ENCODE measurements around the gene MSI2.

The MSI2 gene

DNA sequence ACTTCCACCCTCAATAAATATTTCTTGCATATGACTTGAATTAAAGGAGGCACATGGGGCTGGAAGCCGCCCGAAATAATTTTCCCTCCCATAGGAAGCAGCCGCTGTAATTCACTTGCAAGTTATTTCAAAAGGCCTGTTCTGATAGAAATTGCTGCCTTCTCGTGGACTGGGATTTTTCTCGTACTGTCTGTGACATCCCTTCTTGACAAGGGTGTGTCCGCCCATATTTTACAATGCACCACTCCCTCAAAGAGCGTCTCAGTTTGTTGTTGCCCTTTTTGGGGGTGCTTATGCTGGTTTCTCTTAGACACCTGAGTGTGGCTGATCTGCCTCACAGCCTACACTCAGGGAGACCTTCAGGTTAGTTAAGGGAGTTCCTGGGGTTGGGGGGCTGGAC, 160.0 kb downstream of the MSI2 start:
- DNase-seq (ENCODE audit: low spot score) = no peak

DNA sequence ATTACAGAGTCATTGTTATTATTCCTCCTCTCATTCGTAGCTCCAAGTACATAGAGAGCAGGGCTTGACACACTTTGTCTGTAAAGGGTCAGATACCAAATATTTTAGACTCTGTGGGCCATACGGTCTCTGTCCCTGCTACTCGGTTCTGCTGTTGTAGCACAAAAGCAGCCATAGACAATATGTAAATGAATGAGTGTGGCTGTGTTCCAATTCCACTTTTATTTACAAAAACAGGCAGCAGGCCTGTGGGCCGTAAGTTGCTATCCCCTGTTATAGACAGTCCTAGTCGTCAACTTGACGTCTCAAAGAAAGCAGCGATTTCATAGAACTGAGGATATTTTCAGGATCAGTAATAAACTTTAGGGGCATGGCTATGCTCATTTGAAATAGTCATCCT, 161.6 kb downstream of the MSI2 start:
- peak; percentile 49 for DNase-seq (ENCODE audit: low spot score)

DNA sequence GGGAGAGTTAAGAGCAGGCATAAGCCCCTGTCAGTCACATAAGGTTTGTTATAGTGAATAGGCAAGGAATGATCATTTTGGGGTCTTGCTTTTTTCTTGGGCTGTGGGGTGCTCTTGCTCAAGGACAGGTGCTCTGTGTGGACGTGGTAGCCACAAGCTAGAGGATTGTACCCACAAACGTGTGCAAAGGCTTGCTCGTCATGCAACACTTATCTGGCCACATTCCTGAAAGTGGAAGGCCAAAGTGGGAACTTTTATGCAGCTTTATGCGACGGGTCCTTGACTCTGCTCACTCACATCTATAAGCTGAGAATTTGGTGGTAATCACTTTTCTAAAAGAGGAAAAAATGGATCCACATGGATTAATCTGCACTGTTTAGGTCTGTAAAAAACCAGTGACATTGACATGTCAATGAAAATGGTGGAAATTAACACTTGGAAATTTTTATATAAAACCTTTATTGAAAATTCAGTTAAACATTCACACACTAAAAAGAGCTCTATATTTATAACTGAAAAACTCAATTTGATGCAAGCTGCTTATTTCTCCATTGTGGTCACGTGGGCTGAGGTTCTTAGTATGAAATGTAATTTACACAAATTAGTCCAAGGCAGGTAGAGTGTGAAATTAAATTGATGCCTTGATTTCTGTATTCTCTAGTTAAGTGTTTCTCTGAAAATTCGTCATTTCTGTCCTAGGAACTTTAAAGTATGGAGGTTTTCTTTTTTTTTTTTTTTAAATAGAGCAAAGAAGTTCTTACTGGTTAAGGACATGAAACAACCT, 162.3 kb downstream of the MSI2 start:
- no peak for DNase-seq (ENCODE audit: low spot score)

DNA sequence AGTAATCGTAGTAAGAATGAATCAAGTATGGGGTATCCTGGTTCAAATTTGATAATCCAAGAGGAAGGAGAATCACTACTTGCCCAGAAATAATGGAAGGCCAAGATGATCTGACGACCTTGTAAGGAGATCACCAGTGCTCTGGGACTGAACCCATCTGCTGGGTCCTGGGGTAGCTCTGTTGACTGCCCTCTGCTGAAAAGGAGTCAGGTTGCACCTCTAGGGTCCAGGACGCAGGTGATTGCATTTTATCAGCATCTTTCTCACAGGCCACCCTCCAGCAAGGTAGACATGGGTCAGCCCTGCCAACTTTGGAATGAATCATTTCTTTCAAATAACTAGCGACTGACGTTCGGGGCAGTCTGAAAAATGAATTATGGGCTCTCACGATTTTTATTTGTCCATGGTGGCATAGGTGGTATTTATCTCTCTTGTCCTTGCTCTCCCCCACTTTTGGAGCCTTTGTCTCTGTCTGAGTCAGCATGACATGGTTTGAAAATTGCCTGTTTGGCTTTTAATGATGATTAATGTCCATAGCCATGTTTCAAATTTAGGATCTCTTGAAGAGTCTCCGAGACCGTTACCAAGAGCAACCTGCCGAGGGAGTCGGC, 163.7 kb downstream of the MSI2 start:
- DNase-seq (ENCODE audit: low spot score) = no peak

DNA sequence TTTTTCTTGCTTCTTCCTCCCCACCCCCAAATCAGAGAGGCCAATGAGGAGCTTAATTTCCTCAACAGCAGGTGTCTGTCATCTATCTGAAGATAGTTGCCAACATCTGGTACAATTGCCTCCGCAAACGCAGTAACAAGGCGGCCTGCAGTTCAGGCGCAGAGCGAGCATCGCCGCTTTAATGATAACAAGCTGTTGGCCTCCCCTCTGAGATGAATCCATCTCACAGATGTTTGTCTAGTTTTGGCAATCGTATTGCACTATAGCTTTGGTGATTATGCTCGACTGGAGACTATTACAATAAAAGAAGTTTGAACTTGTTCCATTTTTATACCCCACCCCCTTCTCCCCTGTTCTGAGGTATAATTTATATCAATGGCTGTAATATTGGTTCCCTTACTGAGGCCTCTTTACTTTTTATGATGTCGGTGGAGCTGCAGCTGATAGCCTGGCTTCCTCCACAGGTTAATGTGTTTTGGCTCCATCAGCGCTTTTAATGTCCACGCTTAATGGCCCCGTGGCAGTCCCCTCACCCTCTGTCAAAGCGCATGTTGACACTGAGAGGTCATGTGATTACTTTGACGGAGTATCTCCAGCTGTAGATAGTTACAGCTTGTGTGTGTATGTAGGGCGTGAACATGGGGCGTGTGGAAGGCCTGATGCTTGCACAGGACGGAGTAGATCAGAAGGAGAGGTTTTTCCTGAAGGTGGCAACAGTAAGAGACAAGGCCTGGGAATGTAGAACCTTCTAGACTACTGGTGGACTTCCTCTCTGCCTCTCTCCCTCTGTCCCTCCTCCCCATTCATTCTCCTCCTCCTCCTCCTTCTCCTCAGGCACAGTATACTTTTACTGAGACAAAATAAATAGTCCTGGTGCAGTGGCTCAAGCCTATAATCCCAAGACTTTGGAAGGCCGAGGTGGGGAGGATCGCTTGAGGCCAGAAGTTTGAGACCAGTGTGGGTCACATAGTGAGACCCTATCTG, 164.7 kb downstream of the MSI2 start:
- no peak for DNase-seq (ENCODE audit: low spot score)

DNA sequence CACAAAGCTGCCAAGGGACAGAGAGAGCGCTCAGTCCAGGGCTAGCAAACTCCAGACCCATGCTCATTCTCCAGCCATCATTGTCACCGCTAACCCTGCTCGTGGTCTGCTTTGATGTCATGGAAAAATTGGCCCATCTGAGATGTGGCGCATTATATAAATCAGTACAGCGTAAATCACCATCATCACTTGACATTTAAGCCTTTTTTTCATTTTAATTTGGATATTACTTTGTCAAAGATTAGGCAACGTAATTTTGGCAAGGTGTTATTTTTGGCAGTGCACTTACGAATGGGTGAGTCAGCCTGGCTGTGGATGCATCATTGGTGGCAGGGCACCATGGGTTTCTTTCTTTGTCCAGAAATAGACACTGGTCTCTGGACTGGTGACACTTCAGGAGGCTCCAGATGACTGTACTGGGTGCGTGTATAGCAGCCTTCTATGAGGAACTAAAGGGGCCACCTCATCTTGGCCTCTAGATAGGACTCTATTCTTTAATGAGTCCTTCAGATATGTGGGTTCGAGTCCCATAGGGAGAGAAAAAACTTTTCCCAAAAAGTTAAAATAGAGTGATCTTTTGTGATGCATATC, 166.3 kb downstream of the MSI2 start:
- DNase-seq (ENCODE audit: low spot score) = no peak

DNA sequence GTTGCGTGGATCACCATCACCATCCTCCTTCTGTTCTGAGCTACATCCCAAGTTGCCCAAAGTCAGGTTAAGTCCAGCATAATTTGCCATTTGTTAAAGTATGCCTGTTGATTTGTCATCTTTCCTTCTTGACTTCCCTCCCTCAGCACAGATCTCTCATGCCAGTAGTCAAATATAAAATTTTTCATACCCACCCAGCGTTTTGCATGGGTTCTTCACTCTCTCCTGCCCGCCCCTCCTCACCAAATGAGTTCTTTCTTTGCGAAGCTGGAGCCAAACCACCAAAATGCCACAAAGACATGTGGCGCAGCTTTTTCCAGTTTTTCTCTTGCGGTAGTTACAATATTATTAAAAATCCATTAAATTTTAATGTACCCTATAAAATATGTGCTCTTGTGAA, 167.2 kb downstream of the MSI2 start:
- no peak for DNase-seq (ENCODE audit: low spot score)

DNA sequence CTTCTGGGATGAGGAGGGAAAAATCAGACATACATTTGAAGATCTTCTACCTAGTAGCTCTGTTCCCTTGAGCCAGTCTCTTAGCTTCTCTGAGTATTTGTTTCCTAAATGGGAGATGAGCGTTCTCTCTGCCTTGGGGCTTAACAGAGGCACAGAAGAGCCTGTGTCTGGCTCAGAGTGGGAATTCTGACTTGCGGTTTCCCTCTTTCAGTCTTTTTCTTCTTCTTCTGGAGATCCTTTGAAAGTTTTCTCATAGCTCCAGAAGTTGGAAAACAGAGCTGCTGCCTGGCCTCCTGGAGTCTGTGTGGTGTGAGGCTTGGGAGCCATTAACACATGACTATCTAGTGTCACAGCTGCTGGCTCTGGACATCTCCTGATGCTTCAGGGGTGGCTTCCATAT, 167.9 kb downstream of the MSI2 start:
- DNase-seq (ENCODE audit: low spot score) = no peak

DNA sequence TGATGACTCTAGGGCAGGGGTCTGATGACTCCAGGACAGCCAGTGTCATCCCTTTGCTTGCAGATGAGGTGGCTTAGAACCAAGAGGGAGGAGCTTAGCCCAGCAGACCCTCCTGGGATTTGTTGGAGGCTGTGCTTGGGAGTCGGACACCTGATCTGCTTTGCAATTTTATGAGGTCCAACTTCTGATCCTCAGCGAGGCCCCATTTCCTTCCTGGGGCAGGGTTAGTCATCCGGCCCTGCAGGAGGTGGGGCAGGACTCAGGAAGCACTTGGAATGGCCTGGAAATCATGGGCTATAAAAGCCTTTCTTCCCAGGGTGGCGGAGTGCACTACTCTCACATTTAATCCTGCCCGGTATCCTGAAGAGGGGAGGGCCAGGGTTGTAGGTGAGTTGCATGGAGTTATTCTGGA, 168.5 kb downstream of the MSI2 start:
- no peak for DNase-seq (ENCODE audit: low spot score)

DNA sequence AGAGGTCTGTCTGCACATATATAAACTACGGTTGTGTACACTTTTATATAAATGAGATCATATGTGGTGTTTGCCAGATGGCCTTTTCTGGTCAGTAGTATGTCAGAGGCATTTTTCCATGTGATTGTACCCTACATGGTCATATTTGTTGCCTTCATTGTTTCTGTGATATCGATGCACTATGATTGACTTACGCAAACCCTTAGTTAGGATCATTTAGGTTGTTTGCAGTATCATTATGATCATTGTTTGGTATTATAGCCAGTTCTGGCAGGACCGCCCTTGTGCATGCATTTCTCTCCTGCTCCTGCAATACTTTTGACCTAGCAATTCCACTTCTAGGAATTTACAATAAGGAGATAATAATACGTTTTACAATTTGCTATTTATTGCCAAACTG, 169.1 kb downstream of the MSI2 start:
- no peak for DNase-seq (ENCODE audit: low spot score)

DNA sequence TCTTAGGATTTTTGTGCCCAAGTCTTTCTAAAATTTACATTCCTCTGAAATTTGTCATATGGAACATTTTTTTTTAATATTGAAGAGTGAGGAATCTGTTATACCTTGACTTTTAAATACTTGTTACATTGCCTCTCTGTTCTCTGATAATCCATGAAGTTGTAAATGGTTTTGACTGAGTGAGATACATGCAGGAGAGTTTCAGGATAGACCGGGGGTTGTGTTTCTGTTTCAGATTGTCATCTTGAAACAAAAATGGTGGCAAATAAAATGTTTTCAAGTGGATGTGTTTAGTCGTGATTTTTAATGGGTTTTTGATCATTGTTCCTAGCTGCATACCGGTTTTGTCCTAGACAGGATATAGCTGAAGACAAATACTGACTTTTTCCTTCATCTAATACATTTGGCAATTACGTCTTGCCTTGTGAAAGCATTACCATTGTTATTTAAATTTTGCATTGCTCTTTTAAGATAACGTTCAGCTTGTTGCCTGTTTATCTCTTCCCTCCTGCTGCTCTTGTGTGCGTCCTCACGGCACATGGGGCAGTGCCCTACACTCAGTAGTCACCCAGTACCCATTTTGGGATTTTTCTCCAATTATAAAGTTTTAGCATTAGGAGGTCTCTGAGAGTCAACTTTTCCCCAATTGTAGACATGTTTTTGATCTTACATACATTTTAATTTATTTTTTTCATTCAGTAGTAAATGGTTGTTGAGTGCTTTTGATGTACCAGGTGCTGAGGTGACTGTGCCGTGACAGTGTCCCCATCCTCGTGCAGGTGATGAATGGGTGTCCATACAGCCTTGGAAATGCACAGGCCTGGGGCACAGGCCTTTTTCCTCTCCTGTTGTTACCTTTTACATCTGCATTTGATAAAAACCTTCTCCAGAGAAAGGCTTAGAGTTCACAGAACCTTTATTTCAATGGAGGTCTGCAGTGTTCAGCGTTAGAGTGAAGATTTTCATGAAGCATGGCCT, 169.9 kb downstream of the MSI2 start:
- DNase-seq (ENCODE audit: low spot score) = no peak

DNA sequence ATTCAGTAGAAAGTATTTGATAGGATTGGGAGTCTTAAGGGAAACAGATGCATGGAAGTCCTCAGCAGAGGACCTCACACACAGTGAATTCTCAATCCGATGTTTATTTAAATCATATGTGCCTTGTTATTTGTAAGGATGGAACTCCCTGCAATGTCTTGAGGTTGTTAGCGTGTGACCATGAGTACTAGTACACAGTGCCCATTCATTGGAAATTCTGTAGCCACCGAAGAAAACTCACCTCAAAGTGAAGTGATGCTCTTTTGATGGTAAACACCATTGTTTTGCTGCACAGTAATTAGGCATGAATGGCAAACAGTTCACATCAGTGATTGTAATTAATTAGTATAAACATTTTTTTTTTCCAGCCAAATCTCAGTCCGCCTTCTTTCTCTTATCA, 173.6 kb downstream of the MSI2 start:
- no peak for DNase-seq (ENCODE audit: low spot score)

DNA sequence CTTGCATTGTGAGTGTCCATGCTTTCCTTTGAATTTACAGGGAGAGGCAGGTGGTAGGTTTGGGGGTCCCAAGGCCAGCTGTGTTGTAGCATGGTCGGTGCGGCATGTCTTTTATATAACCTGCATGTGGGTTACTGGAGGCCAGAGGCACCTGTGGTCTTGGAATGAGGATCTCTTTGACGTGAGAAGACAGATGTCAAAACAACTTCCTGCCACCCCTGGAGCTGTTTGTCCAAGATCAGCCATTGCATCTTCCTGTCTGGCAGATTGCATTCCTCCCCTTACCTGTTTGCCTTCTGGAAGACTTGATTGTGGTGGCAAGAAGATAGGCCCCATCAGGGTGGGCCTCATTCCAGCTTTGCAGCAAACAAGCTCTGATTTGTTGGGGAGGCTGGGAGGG, 175.1 kb downstream of the MSI2 start:
- no peak for DNase-seq (ENCODE audit: low spot score)

DNA sequence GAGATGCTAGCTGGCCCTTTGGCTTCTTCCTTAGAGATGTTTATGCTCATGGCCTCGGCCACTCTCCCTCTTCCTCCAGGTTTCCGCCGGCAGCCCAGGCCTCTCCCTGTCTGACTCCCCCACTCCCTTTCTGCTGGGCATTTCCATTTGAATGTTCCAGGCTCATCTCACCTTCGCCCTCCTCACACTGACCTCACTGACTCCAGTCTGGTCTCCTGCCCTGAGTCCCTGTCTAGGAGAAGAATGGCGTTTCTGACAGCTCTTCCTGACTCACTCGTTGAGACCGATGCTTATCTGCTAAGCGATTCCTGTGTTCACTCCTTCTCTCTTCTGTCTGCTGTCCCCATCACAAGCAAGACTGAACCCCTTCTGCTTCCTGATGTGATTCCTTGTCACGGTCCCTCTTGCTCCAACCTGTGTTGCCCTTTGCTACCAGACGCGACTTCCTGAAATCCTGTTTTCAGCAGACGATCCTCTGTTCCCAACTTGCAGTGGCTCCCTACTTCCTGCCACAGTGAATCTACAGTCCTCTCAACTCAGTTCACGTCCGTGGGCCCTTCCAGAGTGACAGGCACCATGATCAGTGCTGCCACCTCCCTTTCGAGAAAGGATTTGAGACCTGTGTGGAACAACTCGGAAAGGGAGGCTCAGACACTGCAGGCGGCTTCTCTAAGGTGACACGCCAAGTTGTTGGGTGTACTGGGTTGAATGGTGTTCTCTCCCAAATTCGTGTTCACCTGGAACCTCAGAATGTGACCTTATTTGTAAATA, 176.4 kb downstream of the MSI2 start:
- no peak for DNase-seq (ENCODE audit: low spot score)

DNA sequence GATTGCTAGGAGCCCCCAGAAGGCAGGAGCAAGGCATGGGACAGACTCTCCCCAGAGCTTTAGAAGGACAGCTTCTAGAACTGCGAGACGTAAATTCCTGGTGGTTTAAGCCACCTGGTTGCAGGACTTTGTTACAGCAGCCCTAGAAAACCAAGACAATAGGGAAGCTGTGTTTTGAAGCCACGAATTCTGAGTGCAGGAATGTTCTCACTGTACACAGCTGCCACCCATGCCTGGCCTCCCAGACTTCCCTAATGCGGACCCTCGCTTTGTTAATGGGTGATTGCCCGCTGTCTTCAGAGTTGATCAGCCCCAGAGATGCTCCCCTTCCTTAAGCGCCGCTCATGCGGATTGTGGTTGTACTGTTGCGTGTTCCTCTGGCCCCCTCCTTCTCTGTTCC, 177.1 kb downstream of the MSI2 start:
- no peak for DNase-seq (ENCODE audit: low spot score)

DNA sequence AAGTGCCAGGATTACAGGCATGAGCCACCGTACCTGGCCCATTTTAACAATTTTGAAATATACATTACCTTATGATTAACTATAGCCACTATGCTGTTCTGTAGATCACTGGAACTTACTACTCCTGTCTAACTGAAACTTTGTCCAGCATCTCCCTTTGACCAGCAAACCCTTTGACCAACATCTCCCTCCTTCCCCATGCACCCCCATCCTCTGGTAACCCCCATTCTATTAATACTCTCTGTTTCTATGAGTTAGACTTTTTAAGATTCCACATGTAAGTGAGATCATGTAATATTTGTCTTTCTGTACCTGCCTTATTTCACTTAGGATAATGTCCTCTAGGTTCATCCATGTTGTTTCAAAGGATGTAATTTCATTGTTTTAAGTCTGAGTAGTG, 178.0 kb downstream of the MSI2 start:
- no peak for DNase-seq (ENCODE audit: low spot score)

DNA sequence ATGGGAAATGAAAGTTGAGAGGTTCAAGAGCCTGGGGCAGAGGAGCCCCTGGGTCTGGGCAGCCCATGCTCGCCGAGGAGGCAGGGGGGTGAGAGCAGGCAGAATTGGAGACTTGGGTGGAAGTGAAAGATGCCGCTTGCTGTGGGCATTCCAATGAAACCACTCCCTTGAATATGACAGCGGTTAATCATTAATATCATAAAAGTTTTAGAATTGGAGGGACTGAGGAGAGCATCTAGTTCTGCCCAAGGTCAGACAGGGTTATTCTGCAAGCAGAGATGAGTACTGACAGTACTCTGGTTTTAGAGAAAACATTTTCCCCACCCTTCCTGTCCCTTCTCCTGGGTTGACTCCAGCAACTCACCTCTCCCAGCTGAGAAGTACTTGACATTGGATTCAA, 180.2 kb downstream of the MSI2 start:
- no peak for DNase-seq (ENCODE audit: low spot score)

DNA sequence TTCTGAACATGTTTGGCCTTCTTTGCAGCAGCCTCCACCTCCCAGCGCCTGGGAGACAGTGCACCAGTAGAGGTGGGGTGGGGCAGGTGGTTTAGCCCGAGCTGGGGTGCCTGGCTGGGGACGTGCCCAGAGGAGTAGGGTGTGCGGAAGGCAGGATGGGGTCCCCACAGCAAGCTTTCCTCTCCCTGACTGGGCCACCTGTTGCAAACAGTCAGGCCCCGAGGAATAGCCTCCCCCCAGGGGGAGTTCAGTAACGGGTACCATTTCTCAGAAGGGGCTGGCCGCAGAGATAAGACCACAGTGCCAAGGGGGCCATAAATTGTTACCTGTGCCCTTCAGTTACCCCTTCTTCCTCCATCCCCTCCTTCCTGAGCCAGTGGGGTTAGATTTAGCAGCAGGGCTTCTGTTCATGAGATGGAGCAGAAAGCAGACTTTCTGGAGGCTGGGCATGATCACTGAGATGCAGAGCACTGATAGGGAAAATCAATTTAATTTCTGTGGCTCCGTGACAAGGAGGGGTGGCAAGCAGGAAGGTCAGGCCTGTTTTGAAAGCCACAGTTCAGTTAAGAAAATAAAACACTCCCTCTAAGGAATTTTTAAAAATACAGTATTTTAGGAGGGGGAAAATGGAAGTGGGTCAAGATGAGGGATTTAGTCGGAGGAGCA, 181.9 kb downstream of the MSI2 start:
- DNase-seq (ENCODE audit: low spot score) = no peak

DNA sequence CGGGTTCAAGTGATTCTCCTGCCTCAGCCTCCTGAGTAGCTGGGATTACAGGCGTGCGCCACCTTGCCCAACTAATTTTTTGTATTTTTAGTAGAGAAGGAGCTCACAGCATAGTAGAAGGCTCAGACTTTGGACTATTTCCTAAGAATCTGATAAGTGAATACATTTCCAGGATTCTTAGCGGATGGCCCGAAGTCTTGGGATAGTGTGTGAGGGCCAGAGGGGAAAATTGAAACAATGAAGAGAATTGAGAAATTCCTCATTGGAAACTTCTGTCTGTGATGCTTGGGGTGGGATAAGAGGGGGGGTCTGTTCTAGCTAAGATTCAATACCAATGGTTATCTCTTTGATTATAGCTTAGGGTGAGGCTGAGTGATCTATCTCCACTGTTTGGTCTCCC, 183.3 kb downstream of the MSI2 start:
- no peak for DNase-seq (ENCODE audit: low spot score)
